Measurements from ENCODE around the gene PCMTD2.

The PCMTD2 gene

GRCh38 chr20:64244870-64245603, 10.5 kb upstream of the PCMTD2 start:
- Histone ChIP-seq H3K27ac (no peak overlapping the region), H3K27me3 (no peaks in the 10 kb centered on the region), H3K9me3 (no peaks in the 10 kb centered on the region), H4K20me1 (no peaks in the 10 kb centered on the region), H3K4me1 (peaks cover 18% of the 10 kb centered on the region), H3K4me2 (peak overlapping the region; percentile 49; the same call in 1 of the 2 replicates), H3K4me3 (no peak overlapping the region), H3K36me3 (no peaks in the 10 kb centered on the region), H3K9ac (no peak overlapping the region)
- no peak for TF ChIP-seq Cebpa-rat (IDR thresholded peaks at IDR 0.05)

DNA sequence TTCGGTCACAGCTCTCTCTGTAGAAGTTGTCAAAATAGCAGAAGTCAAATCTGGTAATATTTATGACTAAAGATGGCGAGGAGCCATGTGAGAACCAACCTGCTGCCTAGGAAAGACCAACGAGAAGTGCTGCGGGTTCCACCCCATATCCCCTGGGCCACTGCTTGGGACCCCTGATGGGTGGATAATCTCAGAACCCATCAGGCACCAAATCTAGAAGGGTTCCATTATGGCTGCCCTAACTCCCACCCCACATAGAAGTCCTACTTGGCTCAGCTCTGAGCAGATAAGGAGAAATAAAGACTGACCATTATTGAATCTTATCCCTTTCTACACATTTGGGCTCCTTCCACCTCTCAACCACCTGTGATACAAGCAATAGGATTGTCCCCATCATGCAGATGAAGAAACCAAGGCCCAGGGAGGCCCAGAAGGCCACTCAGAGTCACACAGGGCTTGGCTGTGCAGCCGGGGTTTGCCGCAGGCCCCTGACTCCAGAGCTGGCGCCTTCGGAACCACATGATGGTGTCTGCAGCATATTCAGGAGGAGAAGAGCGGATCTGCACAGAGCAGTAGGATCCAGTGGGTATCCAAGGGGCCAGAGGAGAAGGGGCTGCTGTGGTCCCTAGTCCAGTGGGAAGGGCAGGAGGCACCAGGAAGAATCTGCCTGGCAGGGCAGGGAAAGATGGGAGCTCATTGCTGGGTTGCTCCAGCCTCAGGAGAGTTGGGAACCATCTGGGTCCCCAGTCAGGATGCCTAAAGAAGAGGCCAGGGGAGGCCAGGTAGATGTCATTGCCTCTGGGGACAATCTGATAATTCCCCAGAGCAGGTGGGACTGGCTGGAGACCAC, 9.6 kb upstream of the PCMTD2 start:
- H3K9me3 ChIP-seq: no peaks in the 10 kb centered on the region
- H3K27ac ChIP-seq: no peak overlapping the region
- no peaks in the 10 kb centered on the region for H3K27me3 ChIP-seq
- TF ChIP-seq Cebpa-rat (IDR thresholded peaks at IDR 0.05): no peak
- H3K9ac ChIP-seq: no peak overlapping the region
- H4K20me1 ChIP-seq: no peaks in the 10 kb centered on the region
- no peak overlapping the region; the same call in 1 of the 2 replicates for H3K4me2 ChIP-seq
- no peaks in the 10 kb centered on the region for H3K36me3 ChIP-seq
- H3K4me3 ChIP-seq: no peak overlapping the region
- peaks cover 18% of the 10 kb centered on the region for H3K4me1 ChIP-seq

DNA sequence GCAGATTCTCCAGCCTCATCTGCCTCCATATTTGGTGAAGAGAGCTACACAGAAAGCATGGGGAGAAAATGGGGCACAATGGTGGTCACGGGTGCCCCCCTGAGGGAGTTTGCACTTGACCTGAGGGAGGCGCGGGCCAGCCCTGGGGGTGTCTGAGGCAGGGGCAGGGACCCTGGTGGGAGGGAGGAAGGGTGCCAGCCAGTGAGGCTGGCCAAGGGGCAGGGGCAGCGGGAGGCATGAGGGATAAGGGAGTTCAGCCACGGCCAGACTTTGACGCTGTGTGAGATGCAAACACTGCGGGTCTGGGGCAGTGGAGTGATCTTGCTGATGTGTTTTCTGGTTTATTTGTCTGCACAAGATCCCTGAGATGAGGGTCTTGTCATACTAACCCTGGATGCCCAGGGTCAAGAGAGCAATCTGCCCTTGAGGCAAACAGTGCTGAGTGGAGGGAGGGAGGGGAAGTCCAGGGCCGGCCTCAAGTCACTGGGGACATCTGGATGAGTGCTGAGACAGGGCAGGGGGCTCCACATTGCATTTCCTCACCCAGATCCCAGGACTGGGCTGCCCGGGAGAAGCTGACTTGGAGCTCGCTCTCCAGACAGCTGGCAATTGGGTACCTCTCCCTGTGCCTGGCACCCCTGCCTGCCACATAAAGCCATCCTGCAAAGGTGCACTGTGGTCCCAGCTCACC, 8.8 kb upstream of the PCMTD2 start:
- Histone ChIP-seq H3K4me1 (peaks cover 18% of the 10 kb centered on the region), H3K27ac (no peak overlapping the region), H3K4me3 (no peak overlapping the region), H4K20me1 (no peaks in the 10 kb centered on the region), H3K4me2 (no peak overlapping the region), H3K36me3 (no peaks in the 10 kb centered on the region), H3K27me3 (no peaks in the 10 kb centered on the region), H3K9me3 (no peaks in the 10 kb centered on the region), H3K9ac (no peak overlapping the region)
- no peak for TF ChIP-seq Cebpa-rat (IDR thresholded peaks at IDR 0.05)

- H3K9me3 ChIP-seq: no peaks in the 10 kb centered on the region
- no peaks in the 10 kb centered on the region for H3K27me3 ChIP-seq
- H3K4me2 ChIP-seq: no peak overlapping the region
Measured at GRCh38 chr20:64247307-64247618, 8.3 kb upstream of the PCMTD2 start.

DNA sequence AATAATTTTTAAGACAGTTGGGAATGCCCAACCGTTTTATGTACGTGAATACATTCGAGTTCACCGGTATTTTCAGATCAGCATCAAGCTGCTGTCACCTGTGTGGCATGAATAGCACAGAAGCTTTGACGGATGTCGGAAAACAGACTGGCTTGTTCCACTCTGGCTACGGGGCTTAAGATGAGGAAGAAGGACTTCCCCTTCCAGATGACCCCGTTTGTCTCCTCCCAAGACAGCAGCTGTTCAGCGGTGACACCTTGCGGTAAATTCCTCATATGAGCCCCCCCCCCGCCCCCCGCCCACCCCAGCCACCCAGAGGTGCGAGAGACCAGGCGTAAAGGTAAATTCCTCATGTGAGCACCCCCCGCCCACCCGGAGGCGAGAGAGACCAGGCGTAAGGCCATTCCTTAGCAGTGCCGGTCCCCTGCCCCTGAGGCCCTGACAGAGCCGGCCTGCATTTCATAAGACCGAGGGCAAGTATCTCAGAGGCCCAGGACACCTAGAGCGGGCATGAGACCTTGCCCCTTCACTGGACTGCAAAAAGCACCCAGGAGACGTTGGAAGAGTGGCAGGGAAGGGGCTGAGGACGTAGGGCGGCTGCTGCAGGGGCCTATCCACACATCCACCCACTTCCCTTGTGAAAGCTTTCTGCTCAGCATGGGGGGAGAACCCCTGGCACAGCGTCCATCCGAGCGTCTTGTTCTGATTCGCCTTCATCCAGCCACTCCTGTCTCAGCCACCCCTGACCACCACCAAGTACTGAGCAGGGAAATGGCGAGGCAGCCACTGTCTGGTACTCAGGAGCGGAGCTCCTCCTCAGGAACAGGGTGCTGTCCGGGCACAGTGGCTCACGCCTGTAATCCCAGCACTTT, 7.3 kb upstream of the PCMTD2 start:
- H3K9ac ChIP-seq: no peak overlapping the region
- H3K27ac ChIP-seq: no peak overlapping the region
- no peak overlapping the region for H3K4me2 ChIP-seq
- H3K4me1 ChIP-seq: peaks cover 13% of the 10 kb centered on the region
- H3K27me3 ChIP-seq: no peaks in the 10 kb centered on the region
- H4K20me1 ChIP-seq: no peaks in the 10 kb centered on the region
- no peaks in the 10 kb centered on the region for H3K36me3 ChIP-seq
- TF ChIP-seq Cebpa-rat (IDR thresholded peaks at IDR 0.05): no peak
- no peaks in the 10 kb centered on the region for H3K9me3 ChIP-seq
- no peak overlapping the region for H3K4me3 ChIP-seq

More at GRCh38 chr20:64247307-64247618, 8.3 kb upstream of the PCMTD2 start:
- TF ChIP-seq Cebpa-rat (IDR thresholded peaks at IDR 0.05): no peak
- Histone ChIP-seq H3K27ac (no peak overlapping the region), H3K4me3 (no peak overlapping the region), H3K36me3 (no peaks in the 10 kb centered on the region), H4K20me1 (no peaks in the 10 kb centered on the region), H3K4me1 (peaks cover 15% of the 10 kb centered on the region), H3K9ac (no peak overlapping the region)

- Histone ChIP-seq H3K9me3 (no peaks in the 10 kb centered on the region), H3K27me3 (no peaks in the 10 kb centered on the region), H3K9ac (no peak overlapping the region), H4K20me1 (no peaks in the 10 kb centered on the region), H3K36me3 (no peaks in the 10 kb centered on the region), H3K4me2 (no peak overlapping the region), H3K27ac (no peak overlapping the region), H3K4me3 (no peak overlapping the region), H3K4me1 (peaks cover 11% of the 10 kb centered on the region)
- no peak; the same call in 1 of the 2 replicates for TF ChIP-seq Cebpa-rat (IDR thresholded peaks at IDR 0.05)
Measured at GRCh38 chr20:64250027-64250426, 5.5 kb upstream of the PCMTD2 start.

- Histone ChIP-seq H3K4me2 (no peak overlapping the region), H4K20me1 (peaks cover 11% of the 10 kb centered on the region), H3K27me3 (no peaks in the 10 kb centered on the region), H3K4me1 (peaks cover 26% of the 10 kb centered on the region), H3K9ac (no peak overlapping the region), H3K27ac (no peak overlapping the region), H3K9me3 (no peaks in the 10 kb centered on the region), H3K4me3 (no peak overlapping the region), H3K36me3 (no peaks in the 10 kb centered on the region; the same call in 1 of the 2 replicates)
- no peak for TF ChIP-seq Cebpa-rat (IDR thresholded peaks at IDR 0.05)
Measured at GRCh38 chr20:64253000-64253383, 2.6 kb upstream of the PCMTD2 start.

DNA sequence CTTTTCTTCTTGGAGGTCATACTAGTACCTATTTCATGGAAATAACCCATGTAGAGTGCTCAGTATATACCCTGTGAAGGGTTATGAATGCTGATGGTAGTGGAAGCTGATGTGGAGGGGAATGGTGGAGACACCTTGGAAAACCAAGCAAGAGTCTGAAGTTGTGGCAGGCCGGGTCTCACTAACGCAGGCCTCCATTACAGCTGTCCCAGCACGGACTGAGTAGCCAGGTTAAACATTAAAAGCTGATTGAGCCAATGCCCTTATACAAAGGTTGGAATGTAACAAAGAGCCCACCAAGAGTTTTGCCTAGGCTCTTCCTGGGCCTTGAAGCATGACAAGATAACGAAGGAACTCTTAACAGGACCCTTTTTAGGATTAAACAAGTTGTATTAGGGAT, 2.1 kb upstream of the PCMTD2 start:
- no peak overlapping the region for H3K4me3 ChIP-seq
- no peaks in the 10 kb centered on the region for H3K27me3 ChIP-seq
- no peak overlapping the region for H3K9ac ChIP-seq
- H3K36me3 ChIP-seq: no peaks in the 10 kb centered on the region; the same call in 1 of the 2 replicates
- H3K4me1 ChIP-seq: peaks cover 30% of the 10 kb centered on the region
- H3K4me2 ChIP-seq: no peak overlapping the region
- H3K27ac ChIP-seq: no peak overlapping the region
- TF ChIP-seq Cebpa-rat (IDR thresholded peaks at IDR 0.05): no peak
- H4K20me1 ChIP-seq: peaks cover 16% of the 10 kb centered on the region
- no peaks in the 10 kb centered on the region for H3K9me3 ChIP-seq

DNA sequence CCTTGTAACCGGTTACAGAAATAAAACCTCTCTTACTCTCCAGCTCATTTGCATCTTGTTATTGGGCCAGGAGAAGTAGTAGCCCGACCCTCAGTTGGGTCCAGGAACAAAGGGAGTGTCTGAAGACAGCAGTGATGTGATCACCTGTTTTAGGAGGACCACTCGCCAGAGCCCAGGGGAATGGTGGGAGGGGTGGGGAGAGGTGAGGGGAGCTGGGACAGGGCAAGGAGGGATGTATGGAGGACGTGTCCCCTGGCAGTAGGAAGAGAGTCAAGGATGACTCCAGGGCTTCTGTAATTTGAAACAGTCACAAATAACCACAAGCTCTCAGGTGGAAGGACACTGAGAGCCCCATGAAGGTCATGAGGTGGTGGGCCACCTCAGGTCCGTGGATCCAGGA, 1.4 kb upstream of the PCMTD2 start:
- H3K27ac ChIP-seq: no peak overlapping the region
- TF ChIP-seq Cebpa-rat (IDR thresholded peaks at IDR 0.05): no peak
- H3K4me2 ChIP-seq: no peak overlapping the region
- H3K9ac ChIP-seq: no peak overlapping the region
- peaks cover 23% of the 10 kb centered on the region for H4K20me1 ChIP-seq
- peaks cover 35% of the 10 kb centered on the region for H3K4me1 ChIP-seq
- no peaks in the 10 kb centered on the region; the same call in 1 of the 2 replicates for H3K36me3 ChIP-seq
- no peak overlapping the region for H3K4me3 ChIP-seq
- no peaks in the 10 kb centered on the region for H3K27me3 ChIP-seq
- H3K9me3 ChIP-seq: no peaks in the 10 kb centered on the region
